ENCODE results near the gene SKOR2. TPM values are rescaled to one million over a fixed set of nuclear protein-coding genes. Genes with fewer than 3 reads are reported as not detected.
A peak's percentile ranks its signal among the peaks of the same experiment; 100 is the strongest.

The SKOR2 gene
- total and polyA plus RNA-seq, 2 experiments from 2014 or later: 0.10 to 0.42 TPM

DNA sequence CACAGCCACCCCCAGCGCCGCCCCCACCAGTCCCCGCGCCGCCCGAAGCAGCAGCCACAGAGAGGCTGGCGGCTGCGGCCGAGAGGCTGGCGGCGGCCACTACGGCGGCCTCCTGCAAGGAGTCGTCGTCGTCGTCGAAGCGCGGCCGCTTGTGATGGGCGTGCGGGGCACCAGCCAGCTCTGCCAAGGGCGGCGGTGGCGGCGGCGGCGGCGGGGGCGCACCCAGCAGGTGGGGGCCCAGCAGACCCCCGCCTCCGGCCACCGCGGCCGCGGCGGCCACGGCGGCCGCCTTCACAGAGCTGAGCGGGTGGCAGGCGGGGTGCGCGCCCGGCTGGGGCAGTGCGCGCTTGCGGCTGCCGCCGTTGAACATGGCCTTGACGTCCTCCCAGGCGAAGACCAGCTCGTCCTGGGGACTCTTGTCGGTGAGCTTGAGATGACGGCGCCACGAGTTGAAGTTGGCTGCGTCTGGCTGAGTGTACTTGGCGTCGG is 3.3 kb downstream of the SKOR2 start (continued):
- TF ChIP-seq, protein P1, sequence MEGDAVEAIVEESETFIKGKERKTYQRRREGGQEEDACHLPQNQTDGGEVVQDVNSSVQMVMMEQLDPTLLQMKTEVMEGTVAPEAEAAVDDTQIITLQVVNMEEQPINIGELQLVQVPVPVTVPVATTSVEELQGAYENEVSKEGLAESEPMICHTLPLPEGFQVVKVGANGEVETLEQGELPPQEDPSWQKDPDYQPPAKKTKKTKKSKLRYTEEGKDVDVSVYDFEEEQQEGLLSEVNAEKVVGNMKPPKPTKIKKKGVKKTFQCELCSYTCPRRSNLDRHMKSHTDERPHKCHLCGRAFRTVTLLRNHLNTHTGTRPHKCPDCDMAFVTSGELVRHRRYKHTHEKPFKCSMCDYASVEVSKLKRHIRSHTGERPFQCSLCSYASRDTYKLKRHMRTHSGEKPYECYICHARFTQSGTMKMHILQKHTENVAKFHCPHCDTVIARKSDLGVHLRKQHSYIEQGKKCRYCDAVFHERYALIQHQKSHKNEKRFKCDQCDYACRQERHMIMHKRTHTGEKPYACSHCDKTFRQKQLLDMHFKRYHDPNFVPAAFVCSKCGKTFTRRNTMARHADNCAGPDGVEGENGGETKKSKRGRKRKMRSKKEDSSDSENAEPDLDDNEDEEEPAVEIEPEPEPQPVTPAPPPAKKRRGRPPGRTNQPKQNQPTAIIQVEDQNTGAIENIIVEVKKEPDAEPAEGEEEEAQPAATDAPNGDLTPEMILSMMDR (conservative IDR thresholded peaks at IDR 0.05; ENCODE audit: low read depth in 2 of 2): no peak
- TF ChIP-seq NANOG (IDR thresholded peaks at IDR 0.05; ENCODE audit: borderline replicate concordance): no peak

DNA sequence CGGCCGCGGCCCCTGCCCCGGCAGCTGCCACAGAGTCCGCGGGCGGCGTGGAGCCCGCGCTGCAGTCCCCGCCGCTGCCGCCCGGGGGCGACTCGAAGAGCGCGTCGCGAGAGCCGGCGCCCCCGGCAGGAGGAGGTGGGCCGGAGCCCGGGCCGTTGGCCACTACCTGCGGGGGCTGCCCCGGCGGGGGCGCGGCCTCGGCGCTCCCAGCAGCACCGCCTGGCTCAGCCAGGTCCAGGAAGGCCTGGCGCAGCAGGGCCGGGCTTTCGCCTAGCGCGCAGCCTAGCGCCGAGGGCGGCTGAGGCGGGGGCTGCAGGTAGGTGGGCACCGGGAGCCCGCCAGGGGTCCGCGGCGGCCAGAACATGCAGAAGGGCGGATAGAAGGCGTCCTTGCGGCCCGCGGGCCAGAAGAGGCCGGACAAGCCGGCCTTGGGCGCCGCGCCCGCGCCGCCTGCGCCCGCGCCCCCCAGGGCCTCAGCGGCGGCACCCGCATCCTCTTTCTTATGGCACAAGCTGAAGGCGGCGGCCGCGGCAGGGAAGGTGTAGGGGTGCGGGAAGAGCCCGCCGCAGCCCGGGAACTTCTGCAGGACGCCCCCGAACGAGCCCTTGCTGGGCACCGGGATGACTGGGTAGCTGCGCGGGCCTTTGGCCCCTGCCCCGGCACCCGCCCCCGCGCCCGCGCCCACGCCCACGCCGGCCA is 3.9 kb downstream of the SKOR2 start:
- Histone ChIP-seq H3K4me1 (ENCODE audit: insufficient read depth) (peaks cover 71% of the 10 kb centered on the region), H3F3A (replicated peaks; ENCODE audit: low read depth) (peaks cover 16% of the 10 kb centered on the region), H3K4me3 (peak overlapping the region; percentile 52), H3K27me3 (ENCODE audit: insufficient read depth) (peaks cover 55% of the 10 kb centered on the region), H3K27ac (ENCODE audit: low read depth) (no peak overlapping the region), H3K79me2 (replicated peaks; ENCODE audit: insufficient read depth) (no peaks in the 10 kb centered on the region), H2AFZ (no peak overlapping the region), H4K20me1 (replicated peaks; ENCODE audit: insufficient read depth) (0 out of 2 replicates have a peak, but pooled peaks cover 5% of the 10 kb centered on the region), H3K36me3 (ENCODE audit: insufficient read depth) (no peaks in the 10 kb centered on the region), H3K9me2 (ENCODE audit: insufficient read depth) (no peaks in the 10 kb centered on the region), H3K4me2 (peak overlapping the region; percentile 64; the same call in 1 of the 2 replicates)
- Mint-ChIP-seq H3K4me1 (peaks cover 63% of the 10 kb centered on the region), H3K36me3 (ENCODE audit: low read depth) (peaks cover 8% of the 10 kb centered on the region), H3K27ac (no peak overlapping the region), H3K9me3 (peaks cover 9% of the 10 kb centered on the region), H3K4me3 (no peak overlapping the region), H3K27me3 (ENCODE audit: insufficient read depth, low read depth, poor library complexity) (peaks cover 53% of the 10 kb centered on the region)
- peak; percentile 71 for DNase-seq (ENCODE audit: low spot score)
- peak; percentile 65 for ATAC-seq
- TF ChIP-seq, protein P2, sequence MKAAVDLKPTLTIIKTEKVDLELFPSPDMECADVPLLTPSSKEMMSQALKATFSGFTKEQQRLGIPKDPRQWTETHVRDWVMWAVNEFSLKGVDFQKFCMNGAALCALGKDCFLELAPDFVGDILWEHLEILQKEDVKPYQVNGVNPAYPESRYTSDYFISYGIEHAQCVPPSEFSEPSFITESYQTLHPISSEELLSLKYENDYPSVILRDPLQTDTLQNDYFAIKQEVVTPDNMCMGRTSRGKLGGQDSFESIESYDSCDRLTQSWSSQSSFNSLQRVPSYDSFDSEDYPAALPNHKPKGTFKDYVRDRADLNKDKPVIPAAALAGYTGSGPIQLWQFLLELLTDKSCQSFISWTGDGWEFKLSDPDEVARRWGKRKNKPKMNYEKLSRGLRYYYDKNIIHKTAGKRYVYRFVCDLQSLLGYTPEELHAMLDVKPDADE (IDR thresholded peaks at IDR 0.05): no peak
- TF ChIP-seq STAT1 (IDR thresholded peaks at IDR 0.05; ENCODE audit: unreplicated experiment): no peak
- TF ChIP-seq, protein P3, sequence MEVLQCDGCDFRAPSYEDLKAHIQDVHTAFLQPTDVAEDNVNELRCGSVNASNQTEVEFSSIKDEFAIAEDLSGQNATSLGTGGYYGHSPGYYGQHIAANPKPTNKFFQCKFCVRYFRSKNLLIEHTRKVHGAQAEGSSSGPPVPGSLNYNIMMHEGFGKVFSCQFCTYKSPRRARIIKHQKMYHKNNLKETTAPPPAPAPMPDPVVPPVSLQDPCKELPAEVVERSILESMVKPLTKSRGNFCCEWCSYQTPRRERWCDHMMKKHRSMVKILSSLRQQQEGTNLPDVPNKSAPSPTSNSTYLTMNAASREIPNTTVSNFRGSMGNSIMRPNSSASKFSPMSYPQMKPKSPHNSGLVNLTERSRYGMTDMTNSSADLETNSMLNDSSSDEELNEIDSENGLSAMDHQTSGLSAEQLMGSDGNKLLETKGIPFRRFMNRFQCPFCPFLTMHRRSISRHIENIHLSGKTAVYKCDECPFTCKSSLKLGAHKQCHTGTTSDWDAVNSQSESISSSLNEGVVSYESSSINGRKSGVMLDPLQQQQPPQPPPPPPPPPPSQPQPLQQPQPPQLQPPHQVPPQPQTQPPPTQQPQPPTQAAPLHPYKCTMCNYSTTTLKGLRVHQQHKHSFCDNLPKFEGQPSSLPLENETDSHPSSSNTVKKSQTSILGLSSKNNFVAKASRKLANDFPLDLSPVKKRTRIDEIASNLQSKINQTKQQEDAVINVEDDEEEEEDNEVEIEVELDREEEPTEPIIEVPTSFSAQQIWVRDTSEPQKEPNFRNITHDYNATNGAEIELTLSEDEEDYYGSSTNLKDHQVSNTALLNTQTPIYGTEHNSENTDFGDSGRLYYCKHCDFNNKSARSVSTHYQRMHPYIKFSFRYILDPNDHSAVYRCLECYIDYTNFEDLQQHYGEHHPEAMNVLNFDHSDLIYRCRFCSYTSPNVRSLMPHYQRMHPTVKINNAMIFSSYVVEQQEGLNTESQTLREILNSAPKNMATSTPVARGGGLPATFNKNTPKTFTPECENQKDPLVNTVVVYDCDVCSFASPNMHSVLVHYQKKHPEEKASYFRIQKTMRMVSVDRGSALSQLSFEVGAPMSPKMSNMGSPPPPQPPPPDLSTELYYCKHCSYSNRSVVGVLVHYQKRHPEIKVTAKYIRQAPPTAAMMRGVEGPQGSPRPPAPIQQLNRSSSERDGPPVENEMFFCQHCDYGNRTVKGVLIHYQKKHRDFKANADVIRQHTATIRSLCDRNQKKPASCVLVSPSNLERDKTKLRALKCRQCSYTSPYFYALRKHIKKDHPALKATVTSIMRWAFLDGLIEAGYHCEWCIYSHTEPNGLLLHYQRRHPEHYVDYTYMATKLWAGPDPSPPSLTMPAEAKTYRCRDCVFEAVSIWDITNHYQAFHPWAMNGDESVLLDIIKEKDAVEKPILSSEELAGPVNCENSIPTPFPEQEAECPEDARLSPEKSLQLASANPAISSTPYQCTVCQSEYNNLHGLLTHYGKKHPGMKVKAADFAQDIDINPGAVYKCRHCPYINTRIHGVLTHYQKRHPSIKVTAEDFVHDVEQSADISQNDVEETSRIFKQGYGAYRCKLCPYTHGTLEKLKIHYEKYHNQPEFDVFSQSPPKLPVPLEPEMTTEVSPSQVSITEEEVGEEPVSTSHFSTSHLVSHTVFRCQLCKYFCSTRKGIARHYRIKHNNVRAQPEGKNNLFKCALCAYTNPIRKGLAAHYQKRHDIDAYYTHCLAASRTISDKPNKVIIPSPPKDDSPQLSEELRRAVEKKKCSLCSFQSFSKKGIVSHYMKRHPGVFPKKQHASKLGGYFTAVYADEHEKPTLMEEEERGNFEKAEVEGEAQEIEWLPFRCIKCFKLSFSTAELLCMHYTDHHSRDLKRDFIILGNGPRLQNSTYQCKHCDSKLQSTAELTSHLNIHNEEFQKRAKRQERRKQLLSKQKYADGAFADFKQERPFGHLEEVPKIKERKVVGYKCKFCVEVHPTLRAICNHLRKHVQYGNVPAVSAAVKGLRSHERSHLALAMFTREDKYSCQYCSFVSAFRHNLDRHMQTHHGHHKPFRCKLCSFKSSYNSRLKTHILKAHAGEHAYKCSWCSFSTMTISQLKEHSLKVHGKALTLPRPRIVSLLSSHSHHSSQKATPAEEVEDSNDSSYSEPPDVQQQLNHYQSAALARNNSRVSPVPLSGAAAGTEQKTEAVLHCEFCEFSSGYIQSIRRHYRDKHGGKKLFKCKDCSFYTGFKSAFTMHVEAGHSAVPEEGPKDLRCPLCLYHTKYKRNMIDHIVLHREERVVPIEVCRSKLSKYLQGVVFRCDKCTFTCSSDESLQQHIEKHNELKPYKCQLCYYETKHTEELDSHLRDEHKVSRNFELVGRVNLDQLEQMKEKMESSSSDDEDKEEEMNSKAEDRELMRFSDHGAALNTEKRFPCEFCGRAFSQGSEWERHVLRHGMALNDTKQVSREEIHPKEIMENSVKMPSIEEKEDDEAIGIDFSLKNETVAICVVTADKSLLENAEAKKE (CRISPR knock-in tag; IDR thresholded peaks at IDR 0.05): no peak
- TF ChIP-seq JUNB (IDR thresholded peaks at IDR 0.05; ENCODE audit: unreplicated experiment): no peak
- TF ChIP-seq, protein P4, sequence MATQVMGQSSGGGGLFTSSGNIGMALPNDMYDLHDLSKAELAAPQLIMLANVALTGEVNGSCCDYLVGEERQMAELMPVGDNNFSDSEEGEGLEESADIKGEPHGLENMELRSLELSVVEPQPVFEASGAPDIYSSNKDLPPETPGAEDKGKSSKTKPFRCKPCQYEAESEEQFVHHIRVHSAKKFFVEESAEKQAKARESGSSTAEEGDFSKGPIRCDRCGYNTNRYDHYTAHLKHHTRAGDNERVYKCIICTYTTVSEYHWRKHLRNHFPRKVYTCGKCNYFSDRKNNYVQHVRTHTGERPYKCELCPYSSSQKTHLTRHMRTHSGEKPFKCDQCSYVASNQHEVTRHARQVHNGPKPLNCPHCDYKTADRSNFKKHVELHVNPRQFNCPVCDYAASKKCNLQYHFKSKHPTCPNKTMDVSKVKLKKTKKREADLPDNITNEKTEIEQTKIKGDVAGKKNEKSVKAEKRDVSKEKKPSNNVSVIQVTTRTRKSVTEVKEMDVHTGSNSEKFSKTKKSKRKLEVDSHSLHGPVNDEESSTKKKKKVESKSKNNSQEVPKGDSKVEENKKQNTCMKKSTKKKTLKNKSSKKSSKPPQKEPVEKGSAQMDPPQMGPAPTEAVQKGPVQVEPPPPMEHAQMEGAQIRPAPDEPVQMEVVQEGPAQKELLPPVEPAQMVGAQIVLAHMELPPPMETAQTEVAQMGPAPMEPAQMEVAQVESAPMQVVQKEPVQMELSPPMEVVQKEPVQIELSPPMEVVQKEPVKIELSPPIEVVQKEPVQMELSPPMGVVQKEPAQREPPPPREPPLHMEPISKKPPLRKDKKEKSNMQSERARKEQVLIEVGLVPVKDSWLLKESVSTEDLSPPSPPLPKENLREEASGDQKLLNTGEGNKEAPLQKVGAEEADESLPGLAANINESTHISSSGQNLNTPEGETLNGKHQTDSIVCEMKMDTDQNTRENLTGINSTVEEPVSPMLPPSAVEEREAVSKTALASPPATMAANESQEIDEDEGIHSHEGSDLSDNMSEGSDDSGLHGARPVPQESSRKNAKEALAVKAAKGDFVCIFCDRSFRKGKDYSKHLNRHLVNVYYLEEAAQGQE (IDR thresholded peaks at IDR 0.05; ENCODE audit: unreplicated experiment): no peak
- TF ChIP-seq EZH2phosphoT487 (IDR thresholded peaks at IDR 0.05; ENCODE audit: unreplicated experiment): no peak
- TF ChIP-seq, protein P1 (conservative IDR thresholded peaks at IDR 0.05; ENCODE audit: low read depth in 2 of 2): peak in 1 of 2 experiments; percentile 61; a peak in 3 of 4 replicates
